GM21786 (cell line): Measurements from ENCODE around the gene MSI2.

Source experiments
- ATAC-seq: cut with Tn5 transposase; IDR thresholded peaks from one replicate; pipeline ENCODE4 v1.9.1; 2021; ENCODE audit not compliant: unreplicated experiment

MSI2 gene

GRCh38 chr17:57641761-57642160 lies 385.4 kb downstream of the MSI2 start:
- no peak for ATAC-seq

- ATAC-seq = no peak
Measured at GRCh38 chr17:57643062-57643461, 386.7 kb downstream of the MSI2 start.

- no peak for ATAC-seq
Measured at GRCh38 chr17:57644326-57644725, 388.0 kb downstream of the MSI2 start.

DNA sequence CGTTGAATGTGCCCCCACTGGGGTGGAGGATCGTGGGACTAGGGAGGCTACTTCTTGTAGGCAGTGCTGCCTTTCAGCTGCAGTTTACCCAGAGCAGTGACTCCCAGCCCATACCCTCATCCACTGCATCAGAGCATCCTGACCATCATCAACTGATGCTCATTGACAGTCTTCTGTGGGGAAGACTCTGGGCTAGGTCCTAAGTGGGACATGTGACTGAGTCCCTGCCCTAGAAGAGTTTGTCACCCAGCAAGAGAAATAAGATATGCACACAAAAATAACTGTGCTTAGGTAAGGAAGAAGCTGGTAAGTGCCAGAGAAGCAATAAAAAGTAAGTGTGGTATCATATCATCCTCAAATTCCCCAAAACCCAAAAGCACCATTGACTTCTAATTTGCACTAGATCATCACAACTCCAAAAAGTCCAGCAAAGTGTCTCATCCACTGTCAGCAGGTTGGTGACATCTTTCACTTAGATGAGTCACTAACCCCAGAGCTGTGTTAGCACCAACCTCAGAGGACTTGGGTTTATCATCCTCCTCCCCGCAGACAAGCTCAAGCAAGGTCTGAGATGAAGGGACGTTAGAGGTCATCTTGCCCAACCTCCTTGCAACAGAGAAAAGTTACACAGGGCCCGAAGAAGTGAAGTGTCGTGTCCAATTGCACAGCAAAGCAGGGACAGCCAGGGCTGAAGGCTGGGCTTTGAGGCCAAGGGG lies 389.8 kb downstream of the MSI2 start:
- ATAC-seq = no peak

DNA sequence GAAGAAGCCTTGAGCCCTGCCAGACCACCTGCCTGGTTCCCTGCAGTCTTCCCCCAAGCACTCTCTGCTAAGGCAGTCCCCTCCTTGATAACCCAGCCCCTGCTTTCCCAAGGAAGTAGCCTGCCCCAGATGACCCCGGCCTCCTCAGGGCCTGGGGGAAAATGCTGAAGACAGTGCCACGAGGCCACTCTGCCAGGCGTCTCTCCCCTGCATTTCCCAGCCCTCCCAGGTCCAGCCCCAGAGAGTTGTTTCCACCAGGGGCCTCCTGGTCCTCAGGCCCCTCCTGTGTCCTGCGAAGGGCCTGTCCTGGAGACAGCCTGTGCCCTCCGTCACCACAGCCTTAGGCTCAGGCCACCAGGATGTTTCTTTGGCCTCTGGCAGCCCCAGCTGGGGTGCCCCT lies 392.4 kb downstream of the MSI2 start:
- no peak for ATAC-seq

GRCh38 chr17:57649191-57649590 lies 392.9 kb downstream of the MSI2 start:
- ATAC-seq = no peak

GRCh38 chr17:57649731-57650484 lies 393.6 kb downstream of the MSI2 start:
- ATAC-seq = no peak

GRCh38 chr17:57650548-57650947 lies 394.2 kb downstream of the MSI2 start:
- ATAC-seq = no peak

DNA sequence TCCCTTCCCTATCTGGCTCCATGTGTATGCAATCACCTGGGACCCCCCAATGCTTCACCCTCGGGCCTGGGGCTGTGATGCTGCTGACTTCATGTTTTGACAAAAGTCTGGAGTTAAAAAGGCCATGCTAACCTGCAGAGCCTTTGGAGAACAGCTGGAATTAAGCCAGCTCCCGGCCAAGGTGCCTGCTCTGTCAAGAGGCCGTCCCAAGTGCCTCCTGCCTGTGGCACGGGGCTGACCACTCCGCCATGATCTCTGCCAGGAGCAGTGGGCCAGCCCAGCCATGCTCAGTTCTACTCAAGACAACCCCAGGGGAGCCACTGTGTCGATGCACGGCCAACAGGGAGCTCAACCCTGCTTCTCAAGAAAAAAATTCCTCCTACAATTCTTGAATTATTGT lies 395.1 kb downstream of the MSI2 start:
- no peak for ATAC-seq

- ATAC-seq = no peak
Measured at GRCh38 chr17:57651996-57652395, 395.7 kb downstream of the MSI2 start.

- no peak for ATAC-seq
Measured at GRCh38 chr17:57652811-57653210, 396.5 kb downstream of the MSI2 start.

- no peak for ATAC-seq
Measured at GRCh38 chr17:57653279-57653678, 397.0 kb downstream of the MSI2 start.

GRCh38 chr17:57654040-57654775 lies 397.9 kb downstream of the MSI2 start:
- no peak for ATAC-seq

- no peak for ATAC-seq
Measured at GRCh38 chr17:57655553-57655952, 399.2 kb downstream of the MSI2 start.

DNA sequence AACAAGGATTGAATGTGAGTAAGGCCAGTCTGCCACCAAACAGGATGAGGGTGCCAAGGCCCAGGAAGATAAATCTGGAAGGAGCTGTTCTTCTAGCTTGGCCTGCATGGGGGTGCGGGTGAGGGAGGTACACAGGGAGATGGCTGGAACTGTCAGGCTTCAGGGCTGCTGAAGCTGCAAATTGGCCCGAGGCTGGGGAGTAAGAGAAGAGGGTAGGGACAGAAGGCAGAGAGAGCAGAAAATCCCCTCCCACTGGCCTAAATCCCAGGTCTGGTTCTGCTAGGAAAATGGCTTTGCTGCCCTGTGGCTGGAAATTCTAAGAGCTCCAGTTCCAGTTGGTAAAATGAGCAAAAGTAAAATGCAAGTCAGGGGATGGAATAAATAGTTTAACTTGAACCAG lies 400.9 kb downstream of the MSI2 start:
- no peak for ATAC-seq

GRCh38 chr17:57662041-57662440 lies 405.7 kb downstream of the MSI2 start:
- no peak for ATAC-seq

- no peak for ATAC-seq
Measured at GRCh38 chr17:57662644-57663308, 406.5 kb downstream of the MSI2 start.

GRCh38 chr17:57663326-57664070 lies 407.2 kb downstream of the MSI2 start:
- no peak for ATAC-seq

DNA sequence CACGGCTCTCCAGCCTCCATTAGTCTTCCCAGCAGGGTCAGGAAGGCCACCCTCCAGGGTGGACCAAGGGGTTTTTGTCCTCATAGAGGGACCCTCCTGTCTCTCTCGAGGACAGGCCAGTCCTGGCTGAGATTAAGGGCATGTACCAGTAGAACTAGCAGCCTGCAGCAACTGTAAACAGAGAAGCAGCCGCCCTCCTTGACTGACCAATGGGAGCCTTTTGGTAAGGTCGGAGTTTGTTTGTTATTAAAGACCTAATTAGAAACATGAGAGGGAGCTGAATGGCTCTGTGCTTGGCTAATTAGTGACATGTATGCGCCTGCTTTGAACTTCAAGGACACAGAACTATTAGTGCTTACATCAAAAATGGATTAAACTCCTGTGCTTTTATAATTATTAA lies 408.8 kb downstream of the MSI2 start:
- ATAC-seq = no peak

GRCh38 chr17:57665696-57666095 lies 409.4 kb downstream of the MSI2 start:
- no peak for ATAC-seq
